ENCODE data around the gene MTMR10.

MTMR10 gene

DNA sequence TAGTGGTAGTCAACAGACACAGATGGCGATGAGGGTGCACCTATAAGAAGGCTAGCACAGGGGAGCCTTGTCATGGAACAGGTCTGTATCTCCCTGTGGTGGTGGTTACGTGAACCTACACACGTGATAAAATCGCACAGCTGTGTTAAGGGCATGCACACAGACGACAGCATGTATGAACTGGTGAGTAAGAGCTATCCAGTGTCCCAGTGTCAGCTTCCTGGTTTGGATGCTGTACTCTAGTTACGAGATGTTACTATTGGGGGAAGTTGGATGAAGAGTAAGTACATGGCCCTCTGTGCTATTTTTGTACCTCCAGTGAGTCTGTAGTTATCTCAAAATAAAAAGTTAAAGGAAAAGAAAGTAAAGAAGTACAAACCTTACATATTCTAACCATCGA, 38.2 kb downstream of the MTMR10 start:
- H3K4me3 ChIP-seq (replicated peaks; ENCODE audit: low read depth, low read length) = no peak overlapping the region
- TF ChIP-seq CTCF (IDR thresholded peaks at IDR 0.05; ENCODE audit: low read length, missing control alignments) = no peak
- no peak for DNase-seq (ENCODE audit: low read depth)

GRCh38 chr15:30943654-30944335, 47.6 kb downstream of the MTMR10 start:
- no peak for DNase-seq (ENCODE audit: low read depth)
- no peak overlapping the region for H3K4me3 ChIP-seq (replicated peaks; ENCODE audit: low read depth, low read length)
- TF ChIP-seq CTCF (IDR thresholded peaks at IDR 0.05; ENCODE audit: low read length, missing control alignments) = no peak

GRCh38 chr15:30941520-30941919, 49.9 kb downstream of the MTMR10 start:
- no peak for TF ChIP-seq CTCF (IDR thresholded peaks at IDR 0.05; ENCODE audit: low read length, missing control alignments)
- no peak for DNase-seq (ENCODE audit: low read depth)
- H3K4me3 ChIP-seq (replicated peaks; ENCODE audit: low read depth, low read length) = no peak overlapping the region

GRCh38 chr15:30940359-30940758, 51.1 kb downstream of the MTMR10 start:
- no peak for DNase-seq (ENCODE audit: low read depth)
- no peak overlapping the region for H3K4me3 ChIP-seq (replicated peaks; ENCODE audit: low read depth, low read length)
- no peak for TF ChIP-seq CTCF (IDR thresholded peaks at IDR 0.05; ENCODE audit: low read length, missing control alignments)

GRCh38 chr15:30939161-30939560, 52.3 kb downstream of the MTMR10 start:
- no peak for DNase-seq (ENCODE audit: low read depth)
- no peak overlapping the region for H3K4me3 ChIP-seq (replicated peaks; ENCODE audit: low read depth, low read length)
- no peak for TF ChIP-seq CTCF (IDR thresholded peaks at IDR 0.05; ENCODE audit: low read length, missing control alignments)

DNA sequence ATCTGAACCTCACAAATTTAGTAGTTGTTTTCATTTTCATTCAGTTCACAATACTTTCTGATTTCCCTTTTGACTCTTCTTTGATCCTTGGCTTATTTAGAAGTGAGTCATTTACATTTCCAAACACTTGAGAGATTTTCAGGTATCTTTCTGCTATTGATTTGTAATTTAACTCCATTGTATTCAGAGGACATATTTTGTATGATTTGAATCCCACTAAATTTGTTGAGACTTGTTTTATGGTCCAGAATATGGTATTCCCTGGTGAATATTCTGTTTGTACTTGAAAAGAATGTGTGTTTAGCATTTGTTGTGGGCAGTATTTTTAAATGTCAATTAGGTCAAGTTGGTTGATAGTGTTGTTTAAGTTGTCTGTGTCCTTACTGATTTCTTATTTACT, 58.1 kb downstream of the MTMR10 start:
- DNase-seq (ENCODE audit: low read depth) = no peak
- H3K4me3 ChIP-seq (replicated peaks; ENCODE audit: low read depth, low read length) = no peak overlapping the region
- no peak for TF ChIP-seq CTCF (IDR thresholded peaks at IDR 0.05; ENCODE audit: low read length, missing control alignments)

DNA sequence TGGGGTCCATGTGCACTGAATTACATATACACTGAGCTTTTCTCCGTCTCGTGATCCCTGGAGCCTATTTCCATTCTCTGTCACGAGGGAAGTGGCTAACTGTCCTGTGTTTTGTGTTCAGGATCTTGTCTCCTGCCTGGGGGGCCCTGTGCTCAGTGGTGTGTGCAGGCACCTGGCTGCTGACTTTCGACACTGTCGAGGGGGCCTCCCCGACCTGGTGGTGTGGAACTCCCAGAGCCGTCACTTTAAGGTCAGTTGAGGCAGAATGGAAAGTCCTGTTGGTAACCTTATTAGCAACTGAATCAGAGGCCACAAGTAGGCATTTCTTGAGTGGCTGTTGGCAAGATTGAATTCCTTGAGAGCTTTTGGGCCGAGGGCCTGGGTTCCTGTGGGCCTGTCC, 61.0 kb downstream of the MTMR10 start:
- no peak overlapping the region for H3K4me3 ChIP-seq (replicated peaks; ENCODE audit: low read depth, low read length)
- no peak for DNase-seq (ENCODE audit: low read depth)
- TF ChIP-seq CTCF (IDR thresholded peaks at IDR 0.05; ENCODE audit: low read length, missing control alignments) = no peak
